Activated T-cell treated with anti-CD3 and anti-CD28 coated beads, Interleukin-2, amount 50 U/mL, for 48 hours (primary cell): Measurements from ENCODE around the gene PAPLN.

Experiments
- DNase-seq, 2 experiments: peaks; one replicate each; pipeline ENCODE4 v3.0.0-alpha.2; 2020

PAPLN gene

DNA sequence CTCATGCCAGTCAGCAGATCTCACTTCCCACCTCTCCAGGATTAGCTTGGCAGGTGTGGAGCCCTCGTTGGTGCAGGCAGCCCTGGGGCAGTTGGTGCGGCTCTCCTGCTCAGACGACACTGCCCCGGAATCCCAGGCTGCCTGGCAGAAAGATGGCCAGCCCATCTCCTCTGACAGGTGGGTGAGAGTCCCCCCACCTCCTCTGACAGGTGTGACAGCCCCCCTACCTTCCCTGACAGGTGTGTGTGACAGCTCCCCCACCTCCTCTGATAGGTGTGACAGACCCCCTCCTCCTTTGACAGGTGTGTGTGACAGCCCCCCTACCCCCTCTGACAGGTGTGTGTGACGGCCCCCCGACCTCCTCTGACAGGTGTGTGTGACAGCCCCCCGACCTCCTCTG is 26.3 kb downstream of the PAPLN start:
- no peak for DNase-seq

DNA sequence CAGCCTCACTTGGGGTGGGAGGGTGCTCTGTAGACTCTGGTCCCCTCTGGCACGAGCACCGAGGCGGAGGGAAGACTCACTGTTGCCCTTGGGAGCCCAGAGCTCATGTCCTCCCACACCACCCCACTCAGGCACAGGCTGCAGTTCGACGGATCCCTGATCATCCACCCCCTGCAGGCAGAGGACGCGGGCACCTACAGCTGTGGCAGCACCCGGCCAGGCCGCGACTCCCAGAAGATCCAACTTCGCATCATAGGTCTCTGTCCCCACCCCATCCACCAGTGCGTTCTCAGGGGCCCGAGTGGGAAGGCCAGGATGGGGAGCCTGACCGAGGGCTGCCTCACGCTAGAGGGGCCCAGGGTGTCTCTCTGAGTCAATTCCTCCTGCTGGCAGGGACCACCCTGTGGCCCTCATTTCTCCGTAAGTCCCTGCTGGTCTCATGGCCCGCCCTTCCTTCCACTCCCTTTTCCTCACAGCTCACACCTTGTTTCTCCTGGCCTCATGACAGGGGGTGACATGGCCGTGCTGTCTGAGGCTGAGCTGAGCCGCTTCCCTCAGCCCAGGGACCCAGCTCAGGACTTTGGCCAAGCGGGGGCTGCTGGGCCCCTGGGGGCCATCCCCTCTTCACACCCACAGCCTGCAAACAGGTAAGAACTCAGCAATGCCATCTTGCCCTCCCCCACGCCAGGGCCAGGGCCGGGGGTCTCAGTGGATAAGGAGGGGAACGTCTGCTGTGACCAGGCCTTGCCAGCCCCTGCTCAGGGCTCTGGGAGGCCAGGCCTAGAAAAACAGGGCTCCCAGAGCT is 27.0 kb downstream of the PAPLN start:
- DNase-seq, result no peak

DNA sequence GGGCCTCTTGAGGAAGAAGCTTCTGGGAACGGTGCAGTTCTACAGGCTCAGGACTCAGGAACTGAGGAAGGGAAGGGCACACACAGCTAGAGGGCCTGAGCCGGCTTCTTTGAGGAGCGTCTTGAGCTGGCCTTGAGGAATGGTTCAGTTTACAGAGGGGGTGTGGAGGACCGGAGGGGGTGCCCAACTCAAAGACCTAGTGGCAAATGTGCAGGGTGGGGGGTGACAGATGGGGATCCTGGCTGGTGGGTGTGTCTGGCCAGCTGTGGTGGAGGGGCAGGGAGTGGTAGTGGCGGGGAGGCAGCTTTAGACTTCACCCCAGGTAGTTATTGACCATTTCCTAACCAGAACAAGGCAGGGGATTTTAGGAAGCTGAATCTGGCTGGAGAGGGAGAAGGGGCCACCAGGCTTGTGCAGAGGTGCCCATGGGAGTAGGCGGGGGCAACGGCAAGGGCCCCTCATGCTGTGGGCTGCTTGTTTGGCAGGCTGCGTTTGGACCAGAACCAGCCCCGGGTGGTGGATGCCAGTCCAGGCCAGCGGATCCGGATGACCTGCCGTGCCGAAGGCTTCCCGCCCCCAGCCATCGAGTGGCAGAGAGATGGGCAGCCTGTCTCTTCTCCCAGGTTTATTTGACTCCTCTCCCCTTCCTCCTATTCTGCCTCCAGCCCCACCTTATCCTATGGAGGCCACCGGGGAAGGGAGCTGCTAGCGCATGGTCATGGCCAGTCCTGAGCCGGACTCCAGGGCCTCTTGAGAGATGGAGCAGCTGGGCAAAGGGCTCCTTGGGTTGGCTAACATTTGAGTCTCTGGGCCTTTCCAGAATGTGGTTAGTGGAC is 27.8 kb downstream of the PAPLN start:
- DNase-seq, result no peak

DNA sequence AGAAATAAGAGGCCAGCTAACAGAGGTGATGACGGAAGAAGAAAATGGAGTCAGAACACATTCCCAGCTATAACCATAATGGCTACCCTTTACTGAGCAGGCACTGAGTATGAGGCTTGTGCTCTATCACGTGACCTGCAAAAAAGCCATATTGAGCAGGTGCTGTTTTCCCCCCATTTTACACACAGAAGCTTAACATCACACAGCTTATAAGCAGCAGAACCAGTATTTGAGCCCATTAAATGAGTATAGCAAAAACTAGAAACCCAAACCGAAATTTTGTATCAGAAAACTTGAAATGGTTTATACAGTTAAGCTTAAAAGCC is 28.4 kb downstream of the PAPLN start:
- DNase-seq, result no peak

DNA sequence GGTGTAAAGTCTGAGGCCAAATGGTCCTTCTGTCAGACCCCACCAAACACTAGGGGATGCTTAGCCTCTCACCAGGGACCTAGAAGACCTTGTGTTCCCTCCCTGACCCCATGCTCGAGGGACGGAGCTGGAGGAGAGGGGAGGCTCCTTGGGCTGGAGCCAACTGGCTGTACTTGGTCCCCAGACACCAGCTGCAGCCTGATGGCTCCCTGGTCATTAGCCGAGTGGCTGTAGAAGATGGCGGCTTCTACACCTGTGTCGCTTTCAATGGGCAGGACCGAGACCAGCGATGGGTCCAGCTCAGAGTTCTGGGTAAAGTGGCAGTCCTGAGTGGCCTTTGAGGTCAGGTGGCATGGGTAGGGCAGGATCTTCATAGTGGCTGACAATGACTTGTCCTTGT is 29.0 kb downstream of the PAPLN start:
- no peak for DNase-seq

DNA sequence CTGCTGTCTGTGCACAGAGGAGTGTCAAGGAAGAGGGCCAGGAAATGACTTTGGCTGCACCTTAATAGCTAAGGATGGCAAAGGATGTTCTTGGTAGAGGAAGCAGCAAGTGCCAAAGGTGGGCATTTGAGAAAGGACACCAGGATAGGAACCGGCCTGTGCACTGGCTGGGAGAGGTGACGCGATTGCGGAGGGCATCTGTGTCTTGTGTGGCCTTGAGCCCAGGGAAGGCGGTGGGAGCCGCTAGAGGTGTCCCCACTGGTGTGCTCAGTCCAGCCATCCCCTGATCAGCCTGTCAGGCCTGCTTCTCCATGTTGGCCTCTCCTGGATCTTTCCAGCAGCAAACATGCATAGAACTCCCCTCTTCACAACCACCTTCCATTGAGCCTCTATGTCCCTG is 30.2 kb downstream of the PAPLN start:
- DNase-seq, result no peak

DNA sequence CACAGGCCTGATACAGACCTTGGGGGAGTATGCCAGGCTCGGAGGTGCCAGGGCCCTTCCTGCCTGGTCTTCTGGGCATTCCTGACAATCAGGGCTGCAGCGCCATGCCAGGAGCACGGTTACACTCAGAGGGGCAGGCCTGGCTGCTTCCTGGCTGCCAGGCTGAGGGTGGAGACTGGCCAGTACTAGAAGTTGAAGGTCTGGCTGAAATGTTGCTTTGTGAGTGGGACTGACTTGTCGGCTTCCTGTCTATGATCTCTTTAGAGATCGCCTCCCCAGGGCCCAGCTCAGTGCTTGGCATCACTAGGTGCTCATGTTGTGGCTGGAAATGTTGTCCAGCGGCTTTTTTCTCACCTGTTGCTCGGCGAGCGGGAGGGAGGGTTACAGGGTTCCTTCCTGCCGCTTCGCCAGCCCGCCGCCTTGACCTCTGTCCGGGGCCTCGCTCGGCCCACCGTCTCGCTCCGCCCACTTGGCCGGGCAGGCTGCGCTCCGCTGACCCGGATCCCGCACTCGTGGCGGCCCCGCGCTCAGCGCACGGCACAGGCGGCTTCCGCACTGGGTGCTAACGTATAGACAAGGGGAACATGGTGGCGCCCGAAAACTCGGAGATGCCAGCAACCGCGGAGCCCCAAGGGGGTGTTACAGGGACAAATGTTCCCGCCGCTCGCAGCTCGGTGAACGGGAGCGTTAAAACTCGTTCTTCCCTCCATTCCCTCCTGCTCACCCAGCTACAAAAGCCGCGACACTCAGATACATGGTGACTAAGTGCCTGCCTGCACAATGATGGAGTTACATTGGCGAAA is 32.6 kb downstream of the PAPLN start:
- DNase-seq, result peak in 1 of 2 experiments; percentile 40

DNA sequence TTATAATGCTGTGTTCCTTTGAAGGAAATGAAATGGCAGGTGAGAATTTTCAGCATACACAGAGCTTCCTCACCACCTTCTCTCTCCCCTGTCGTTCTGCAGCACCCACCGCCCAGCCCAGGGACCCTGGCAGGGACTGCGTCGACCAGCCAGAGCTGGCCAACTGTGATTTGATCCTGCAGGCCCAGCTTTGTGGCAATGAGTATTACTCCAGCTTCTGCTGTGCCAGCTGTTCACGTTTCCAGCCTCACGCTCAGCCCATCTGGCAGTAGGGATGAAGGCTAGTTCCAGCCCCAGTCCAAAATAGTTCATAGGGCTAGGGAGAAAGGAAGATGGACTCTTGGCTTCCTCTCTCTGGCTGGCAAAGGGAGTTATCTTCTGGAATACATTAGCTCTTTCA is 35.1 kb downstream of the PAPLN start:
- no peak for DNase-seq

DNA sequence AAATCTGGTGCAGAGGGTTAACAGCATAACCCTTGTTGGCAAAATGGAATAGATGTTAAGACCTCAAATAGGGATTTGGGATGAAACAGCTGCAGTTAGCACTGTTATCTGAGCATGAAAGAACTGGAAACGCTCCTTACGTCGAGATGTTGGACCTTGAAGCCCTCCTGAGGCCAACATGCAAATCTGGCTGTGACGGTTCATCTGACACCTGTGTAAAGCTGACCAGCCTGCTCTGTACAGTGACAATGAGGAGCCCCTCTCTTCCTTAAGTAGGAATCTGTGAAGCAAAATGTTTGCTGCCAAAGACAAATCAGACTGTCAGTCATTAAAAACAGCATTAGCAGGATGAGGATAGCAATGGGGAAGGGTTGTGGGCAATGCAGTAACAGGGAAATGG is 36.5 kb downstream of the PAPLN start:
- no peak for DNase-seq

DNA sequence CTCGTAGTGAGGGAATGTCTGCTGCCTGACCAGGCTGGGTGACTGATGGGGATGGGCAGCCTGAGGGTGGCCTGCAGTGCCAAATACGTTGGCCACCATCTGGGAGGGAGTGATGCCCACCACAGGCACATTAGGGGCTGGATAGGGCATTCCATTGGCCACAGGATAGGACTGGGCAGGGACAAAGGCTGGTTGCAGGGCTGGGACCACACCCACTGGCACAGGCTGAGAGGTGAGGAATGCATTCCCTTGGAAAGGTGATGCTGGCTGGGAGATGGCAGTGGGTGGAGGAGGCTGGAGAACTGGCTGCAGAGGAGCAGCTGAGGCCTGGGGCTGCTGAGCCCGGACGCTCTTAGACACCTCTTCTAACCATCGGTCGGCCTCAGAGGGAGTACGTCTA is 39.5 kb downstream of the PAPLN start:
- DNase-seq, result no peak

DNA sequence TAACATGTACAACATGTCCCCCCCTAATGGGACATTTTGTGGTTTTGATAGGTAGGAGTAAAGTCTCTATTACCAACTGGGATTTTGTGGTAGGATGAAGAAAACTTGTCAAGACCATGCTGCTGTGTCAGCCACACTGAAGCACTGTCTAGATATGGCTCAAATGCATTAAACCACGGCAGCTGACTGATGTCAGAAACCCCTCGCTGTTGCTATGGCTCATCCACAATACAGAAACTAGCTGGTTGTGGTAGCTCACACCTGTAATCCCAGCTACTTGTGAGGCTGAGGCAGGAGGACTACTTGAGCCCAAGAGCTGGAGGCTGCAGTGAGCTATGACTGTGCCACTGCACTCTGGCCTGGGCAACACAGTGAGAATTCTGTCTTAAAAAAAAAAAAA is 40.1 kb downstream of the PAPLN start:
- DNase-seq, result no peak

DNA sequence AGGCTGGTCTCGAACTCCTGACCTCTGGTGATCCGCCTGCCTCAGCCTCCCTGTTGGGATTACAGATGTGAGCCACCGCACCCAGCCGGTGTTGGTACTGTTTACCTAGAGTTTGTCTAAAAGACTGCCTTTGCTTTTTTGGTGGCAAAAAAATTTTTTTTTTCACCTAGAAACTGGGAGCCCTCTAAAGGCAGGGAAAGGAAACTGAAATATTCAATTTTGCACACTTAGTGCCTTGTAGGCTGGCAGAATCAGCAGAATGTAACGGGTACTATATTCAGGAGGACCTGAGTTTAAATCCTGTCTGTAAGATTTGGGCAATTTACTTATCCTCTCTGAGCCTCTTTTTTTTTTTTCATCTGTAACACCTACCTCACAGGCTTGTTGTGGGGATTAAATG is 43.6 kb downstream of the PAPLN start:
- no peak for DNase-seq

DNA sequence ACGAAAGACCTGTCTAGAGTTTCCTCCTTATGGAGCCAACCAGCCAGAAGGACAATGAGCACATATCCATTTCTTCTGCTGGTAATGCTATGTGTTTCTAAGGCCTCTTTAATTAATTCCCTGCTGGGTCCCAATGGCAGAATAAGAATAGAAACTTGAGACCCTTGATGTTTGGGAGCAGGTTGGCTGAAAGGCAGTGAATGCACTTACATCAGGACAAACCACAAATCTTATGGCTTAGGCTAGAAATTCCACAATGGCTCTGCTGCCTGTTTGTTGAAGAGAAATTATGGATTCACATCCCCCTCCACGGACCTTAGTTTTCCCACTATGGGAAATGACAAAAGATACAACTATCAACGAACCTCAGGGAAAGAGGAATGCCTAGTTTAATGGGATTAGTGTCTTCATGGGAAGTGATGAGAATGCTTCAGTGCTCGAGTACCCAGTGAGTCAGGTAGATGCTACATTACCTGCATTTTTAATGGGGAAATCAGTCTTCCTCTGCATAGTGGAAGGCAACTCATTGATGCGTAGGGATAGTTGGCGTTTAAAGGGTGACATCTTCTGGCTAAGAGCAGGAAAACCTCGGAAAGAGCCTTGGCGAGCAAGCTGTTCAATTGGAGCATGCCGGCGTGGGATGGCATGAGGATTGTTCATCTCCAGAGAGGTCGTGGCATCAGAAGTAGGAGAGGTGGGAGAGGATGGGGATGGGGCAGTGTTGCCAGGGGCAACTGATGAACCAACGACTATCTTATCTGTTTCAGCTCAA is 46.5 kb downstream of the PAPLN start:
- DNase-seq, result no peak

DNA sequence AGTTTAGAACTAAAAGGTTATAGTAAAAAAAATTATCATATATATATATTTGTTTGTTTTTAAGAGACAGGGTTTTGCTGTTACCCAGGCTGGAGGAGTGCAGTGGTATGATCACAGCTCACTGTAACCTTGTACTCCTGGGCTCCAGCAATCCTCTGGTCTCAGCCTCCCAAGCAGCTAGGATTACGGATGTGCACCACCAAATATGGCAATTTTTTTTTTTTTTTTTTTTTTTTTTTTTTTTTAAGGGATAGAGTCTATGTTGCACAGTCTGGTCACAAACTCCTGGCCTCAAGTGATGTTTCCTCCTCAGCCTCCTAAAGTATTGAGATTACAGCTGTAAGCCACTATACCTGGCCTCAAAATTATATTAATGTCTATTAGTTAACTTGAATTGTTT is 48.7 kb downstream of the PAPLN start:
- DNase-seq, result no peak

DNA sequence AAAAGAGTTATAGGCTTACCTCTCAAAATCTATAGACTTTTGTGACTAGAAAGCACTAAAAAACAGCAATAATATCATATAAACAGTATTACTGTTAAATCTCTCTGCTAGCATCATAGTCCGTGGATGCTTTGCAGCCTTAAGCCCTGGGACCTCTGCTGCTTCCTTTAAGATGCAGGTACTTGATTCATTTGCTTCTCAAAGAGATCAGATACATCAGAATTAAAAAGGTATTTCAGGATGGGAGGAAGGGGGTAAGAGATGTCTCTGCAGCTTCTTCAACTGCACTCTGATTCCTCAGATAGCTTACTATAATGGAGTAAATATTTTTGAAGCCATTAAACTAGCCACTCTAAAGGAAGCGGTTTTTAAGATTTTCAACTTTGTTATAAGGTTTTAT is 49.3 kb downstream of the PAPLN start:
- no peak for DNase-seq

DNA sequence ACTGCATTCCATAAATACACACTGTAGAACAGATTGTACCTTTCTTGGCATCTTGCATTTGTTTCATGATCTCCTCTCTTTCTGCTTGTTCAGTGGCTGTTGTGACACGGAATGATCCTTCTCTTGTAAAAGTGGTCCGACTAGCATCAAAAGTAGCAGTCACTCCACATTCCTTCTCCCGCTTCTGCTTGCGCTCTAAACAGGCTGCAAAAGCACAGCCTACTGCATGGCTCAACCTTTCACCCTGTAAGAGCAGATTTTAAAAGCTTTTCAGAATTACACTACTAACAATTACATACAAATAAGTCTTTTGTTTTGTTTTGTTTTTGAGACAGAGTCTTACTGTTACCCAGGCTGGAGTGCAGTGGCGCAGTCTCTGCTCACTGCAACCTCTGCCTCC is 49.8 kb downstream of the PAPLN start:
- no peak for DNase-seq

DNA sequence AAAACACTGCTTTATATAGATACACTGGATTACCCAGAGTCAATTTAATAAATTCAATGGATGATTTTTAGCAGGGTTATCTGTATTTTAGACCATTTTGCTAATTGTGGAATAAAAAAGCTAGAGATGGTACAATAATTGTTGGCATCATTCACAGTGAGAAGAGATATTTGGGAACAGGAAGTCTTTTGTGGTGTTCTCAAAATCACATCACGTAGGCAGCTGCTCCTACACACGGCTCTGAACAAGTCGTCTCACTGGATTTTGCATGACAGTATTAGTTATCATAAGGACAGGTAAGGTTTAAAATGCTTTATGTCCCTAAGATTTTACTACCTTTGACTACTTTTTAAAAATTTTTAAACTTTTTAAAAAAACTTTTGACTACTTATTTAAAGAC is 52.0 kb downstream of the PAPLN start:
- DNase-seq, result no peak

DNA sequence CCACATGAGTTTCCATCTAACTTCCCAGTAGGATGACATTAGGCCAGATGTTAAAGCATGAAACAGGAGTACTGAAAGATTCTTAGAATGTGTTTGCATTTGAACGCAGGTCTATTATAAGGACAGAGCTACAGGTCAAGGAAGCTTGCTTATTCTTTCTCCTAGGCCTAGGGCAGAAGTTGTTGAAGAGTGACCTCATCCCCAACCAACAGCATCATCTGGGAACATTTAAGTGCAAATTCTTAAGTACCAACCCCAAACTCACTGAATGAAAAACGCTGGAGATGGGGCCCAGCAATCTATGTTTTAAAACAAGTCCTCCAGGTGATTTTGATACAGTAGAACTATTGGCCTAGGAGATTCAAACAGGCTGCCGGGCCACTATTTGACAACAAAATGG is 52.4 kb downstream of the PAPLN start:
- no peak for DNase-seq

DNA sequence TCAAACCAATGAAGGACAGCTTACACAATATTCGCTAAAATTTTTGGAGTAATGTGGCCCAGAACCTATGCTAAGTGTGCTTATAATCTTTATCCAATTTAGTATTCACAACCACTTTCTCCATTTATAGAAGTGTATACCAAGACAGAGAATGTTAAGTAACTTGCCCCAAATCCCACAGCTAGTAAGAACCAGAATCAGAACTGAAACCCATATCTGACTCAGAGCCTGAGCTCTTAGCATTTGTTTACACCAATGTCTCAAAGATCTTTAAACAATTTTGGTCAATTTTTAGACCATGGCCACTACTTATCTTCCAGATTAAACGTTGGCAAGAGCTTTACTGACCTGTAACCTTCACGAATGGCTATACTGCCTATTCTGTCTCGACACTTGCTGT is 53.0 kb downstream of the PAPLN start:
- no peak for DNase-seq

DNA sequence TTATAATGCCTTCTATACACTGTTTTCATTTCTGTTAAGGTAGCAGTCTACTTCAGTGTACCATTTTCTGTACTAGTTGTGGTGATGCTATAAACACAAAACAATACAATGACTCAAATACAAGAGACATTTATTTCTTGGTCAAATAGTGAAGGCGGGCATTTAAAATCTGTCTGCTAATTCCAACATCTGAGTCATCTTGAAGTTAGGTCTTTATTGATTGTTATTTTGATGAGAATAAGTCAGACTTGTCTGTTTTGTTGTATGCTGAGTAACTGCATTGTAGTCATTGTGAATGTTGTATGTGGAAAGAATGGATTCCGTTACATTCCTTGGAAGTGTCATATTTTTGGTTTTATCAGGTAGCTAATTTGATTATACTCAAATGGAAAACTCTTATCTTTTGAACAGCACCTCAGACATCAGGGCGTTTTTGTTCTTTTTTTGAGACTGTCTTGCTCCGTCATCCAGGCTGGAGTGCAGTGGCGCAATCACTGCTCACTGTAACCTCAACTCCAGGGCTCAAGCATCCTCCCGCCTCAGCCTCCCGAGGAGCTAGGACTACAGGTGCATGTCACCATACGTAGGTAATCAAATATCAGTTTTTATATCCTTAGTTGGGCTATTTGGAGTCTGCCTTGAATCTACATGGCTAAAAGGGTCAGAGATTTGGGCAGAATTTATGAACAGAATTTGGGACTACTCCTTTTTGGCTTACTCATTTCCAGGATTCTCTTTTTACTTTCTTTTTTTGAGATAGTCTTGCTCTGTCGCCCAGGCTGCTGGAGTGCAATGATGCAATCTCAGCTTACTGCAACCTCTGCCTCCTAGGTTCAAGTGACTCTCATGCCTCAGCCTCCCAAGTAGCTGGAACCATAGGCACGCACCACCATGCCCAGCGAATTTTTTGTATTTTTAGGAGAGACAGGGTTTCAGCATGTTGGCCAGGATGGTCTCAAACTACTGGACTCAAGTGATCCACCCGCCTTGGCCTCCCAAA is 56.8 kb downstream of the PAPLN start:
- DNase-seq, result no peak

DNA sequence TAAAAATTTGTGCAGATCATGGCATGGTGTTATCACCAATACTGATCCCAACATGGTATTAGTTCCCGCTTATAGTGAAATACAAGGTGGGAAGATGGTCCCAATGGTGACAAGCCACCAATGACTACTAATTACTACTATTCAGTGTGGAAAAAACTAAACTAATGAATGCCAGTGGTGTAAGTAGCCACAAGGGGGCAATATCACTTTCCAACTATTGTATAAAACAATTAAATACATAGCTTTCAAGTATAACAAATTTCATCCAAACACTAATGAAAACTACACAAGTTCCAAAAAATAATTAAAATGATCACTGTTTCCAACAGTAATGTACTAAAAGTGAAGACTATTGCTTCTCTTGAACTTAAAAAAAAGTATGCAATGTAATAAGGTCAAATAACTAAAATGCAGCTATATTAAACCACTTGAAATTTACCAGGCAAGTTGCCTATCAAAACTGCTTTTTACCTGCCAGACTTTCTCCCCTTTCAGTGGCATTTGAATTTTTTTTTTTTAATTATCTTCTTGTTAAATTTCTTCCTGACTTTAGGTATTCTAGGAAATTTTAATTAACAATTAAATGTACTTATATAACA is 58.0 kb downstream of the PAPLN start:
- DNase-seq, result no peak
